T-helper 1 cell (primary cell): ENCODE data around the gene LRRC53.
A peak's percentile ranks its signal among the peaks of the same experiment; 100 is the strongest.

Source experiments
- DNase-seq, 5 donors: peaks; one replicate each; pipeline ENCODE4 v3.0.0-alpha.2; 2012 to 2020

The LRRC53 gene

DNA sequence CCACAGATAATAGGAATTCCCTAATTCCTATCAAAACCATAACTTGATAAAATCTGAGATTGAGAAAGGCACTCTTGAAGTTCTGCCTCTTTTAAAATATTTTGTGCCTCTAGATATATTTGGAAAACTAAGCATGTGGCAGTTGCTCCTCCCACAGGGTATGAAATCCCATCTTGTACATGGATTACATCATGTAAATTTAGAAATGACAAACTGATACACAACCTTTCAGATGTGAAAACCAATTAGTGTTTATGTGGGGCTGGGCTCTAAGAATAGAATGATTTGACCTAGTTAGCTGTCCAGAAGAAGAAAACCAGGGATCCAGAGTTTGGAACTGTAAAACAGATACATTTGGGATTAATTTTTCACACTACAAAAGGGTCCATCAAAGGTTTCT, 15.7 kb downstream of the LRRC53 start:
- no peak for DNase-seq

DNA sequence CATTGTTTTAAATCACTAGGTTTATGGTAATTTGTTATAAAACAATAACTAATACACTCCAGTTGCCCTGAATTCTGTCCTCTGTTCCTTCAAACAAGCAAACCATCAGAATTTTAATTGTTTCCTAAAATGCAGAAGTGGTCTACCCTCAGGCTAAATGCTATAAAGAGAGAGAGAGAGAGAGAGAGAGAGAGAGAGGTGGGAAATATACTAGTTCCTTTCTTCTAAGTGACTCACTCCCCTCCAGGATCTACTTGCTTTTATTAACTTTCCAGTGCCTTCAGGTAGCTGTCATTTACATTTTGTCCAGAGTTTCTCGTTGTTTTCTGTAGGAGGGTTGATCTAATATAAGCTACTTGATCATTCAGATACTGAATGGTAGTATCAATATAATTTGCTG, 26.4 kb downstream of the LRRC53 start:
- no peak for DNase-seq

DNA sequence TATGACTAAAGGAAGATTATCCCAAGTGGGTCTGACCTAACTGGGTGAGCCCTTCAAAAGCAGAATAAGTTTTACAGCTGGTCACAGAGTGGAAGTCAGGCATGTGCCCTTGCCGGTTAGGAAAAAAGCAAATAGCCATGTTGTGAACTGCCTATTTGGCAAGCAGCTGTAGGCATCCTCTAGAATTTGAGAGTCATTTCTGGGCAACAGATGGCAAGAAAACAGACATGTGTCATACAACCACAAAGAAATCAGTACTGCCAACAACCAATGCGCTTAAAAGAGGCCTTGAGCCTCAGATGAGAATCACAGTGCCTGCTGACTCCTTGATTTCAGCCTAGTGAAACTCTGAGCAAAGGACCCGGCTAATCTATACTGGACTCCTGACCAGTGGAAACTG, 26.8 kb downstream of the LRRC53 start:
- no peak for DNase-seq

DNA sequence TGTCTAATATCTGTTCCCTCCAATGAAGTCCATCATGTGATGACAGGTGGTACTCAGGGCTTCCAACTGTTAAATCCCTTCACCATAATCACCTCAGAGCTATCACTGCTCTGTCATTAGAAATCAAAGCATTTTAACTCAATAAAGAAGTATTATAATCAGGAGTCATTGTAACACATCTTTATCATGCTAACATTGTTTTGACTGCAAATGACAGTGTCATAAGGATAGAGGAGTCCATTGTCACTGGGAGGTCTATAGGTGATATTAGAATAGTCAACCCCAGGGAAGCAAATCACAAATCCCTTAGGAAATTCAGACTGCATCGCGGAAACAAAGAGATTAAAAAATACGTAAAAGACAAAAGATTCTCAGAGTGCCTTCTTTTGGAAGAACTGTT, 30.8 kb downstream of the LRRC53 start:
- no peak for DNase-seq

DNA sequence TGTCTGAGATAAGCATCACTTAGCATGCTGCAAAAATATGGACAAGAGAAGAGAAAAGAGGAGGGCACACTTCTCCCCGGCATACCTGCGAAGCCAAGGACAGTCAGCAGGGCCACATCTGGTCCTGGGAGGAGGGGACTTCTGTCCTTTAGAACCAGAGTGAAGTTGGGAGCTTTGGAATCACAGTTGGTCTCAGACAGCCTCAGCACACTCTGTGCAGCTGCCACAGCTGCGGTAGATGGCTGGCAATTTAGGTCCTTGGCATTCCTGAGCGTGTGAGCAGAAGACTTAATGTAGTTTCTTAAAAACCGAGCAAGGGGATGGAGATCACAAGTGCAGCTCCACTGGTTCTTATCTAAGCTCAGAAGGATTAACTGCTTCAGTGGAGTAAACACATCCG, 32.3 kb downstream of the LRRC53 start:
- DNase-seq, result no peak

DNA sequence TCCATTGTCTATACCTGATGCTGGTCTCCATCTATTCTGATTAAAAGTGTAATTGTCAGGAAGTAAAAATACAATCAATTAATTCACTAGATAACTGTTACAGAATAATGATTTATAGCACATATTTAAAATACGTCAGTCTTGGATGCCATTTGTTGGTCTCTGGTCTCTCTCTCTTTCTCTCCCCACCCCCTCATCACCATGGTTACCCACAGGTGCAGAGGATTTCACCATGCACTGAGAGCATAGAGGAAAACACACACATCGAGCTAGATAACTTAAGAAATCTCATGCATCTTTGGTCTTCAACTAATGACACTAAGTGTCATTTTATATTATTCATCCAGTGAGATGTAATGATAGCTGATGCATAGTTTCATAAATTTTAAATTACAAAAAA, 33.4 kb downstream of the LRRC53 start:
- DNase-seq, result no peak

DNA sequence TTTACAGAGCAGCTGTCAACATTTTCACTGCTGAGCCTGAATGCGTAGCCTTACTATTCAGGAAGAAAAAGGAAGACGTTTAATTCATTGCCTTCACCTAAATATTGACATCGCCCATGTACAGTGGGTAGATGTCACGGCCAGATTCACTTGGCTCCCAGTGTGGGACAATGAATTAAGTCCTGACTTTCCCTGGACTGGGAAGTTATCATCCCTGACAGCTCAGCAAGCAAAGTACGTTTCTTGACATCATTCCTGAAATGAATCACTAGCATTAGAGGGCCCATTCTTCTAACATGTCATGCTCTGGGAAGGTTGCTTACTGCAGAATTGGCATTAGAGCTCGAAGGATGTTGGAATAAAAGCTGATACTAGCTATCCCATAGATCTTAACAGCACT, 37.8 kb downstream of the LRRC53 start:
- no peak for DNase-seq

DNA sequence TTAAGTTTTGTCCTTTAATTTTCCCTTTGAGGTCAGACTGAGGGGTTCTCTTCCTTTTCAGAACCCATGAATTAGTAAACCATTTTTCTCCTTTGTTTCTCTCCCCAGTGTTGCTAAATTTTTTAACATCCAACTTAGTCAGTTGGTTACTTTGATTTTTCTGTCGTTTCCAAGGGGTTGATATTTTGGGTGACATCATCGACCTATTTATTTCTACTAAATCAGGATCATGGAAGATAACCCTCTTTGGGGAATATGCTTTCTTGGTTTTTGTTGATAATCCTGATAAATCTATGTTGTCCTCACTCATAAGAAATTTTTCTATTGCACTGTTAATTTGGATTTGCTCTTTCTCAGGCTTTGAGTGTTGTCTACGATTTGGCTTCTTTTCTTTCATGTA, 40.9 kb downstream of the LRRC53 start:
- no peak for DNase-seq

DNA sequence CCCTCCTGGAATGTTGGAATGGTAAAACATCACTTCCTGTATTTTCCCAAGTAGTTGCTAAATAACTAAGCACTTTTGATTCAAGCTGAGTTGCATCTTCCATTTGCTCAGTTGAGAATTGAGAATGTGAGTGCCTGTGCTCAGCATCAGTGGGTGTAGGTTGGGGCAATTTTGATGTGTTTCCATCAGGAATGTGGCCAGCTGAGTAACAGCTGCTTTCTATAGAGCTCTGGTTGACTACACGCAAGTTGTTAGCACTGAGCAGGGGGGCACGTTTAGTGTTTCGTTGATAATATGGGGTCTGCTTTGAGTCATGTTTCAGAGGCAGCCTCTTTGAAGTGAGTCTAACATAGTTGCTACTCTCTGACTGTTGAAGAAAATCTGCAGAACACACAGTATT, 41.5 kb downstream of the LRRC53 start:
- no peak for DNase-seq

DNA sequence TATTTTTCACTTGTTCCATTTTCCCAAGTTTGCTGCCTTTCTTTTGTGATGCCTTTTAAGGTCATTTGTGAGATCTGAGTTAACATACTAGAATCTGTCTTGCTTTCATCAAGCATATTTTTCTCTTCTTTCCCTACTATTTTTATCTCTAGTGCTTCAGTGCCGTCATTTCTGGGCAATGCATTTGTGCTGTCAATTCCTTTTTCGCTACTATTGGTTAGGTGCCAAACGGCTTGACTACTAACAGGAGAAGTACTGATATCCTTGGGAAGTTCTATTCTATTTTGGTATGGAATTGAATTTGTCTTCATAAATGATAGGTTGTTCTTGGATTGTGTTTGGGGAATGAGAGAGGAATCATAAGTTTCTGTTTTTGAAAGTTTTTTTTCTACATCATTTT, 42.2 kb downstream of the LRRC53 start:
- no peak for DNase-seq

DNA sequence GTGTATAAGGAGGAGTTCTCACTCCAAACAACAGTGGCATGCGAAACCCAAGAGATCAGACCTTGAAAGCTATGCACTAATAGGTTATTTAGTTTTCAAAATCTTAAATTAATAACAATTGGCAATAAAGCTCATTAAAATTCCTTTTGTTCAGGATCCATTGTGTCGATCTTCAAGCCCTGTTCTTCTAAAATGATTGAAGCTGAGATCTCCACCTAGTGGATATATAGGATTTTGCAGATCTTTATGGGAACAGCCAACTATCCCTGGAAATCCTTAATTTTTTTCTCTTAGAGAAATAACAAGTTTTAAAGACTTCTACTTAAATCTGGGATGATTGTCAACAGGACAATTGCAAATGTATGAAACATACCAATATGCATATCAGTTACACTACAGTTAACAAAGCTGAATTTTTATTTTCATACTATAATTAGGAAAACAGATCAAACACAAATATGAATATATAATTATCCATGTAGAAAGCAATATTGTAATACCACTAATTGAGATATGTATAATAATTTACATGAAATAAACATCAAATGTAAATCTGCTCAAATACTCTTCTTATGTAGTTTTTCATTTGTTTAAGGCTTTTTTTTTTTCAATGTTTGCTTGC, 43.3 kb downstream of the LRRC53 start:
- no peak for DNase-seq

DNA sequence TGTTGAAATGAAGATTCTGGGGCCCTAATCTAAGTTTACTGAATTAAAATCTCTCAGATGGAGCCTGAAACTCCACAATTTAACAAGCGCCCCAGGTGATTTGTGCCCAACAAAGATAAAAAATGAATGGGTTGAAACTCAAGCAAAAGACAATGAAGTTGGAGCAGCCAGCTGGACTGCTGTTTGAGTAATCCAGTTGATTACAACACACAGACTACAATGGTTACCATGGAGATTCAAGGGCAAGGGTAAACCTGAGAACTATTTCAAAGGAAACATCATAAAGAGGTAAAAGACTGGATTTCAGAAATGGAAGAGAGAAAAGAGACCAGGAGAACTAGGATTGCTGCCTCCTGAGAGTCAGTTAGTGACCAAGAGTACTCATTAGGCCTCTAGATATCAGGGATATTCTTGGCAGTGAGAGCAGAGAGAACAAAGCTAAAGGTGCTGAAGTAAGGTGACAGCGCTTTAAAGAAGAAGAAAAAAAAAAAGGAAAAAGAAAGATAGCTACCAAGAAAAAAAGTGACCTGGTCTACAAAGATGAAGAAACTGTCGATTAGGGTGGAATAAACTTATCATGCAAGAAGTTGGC, 44.5 kb downstream of the LRRC53 start:
- DNase-seq, result no peak

DNA sequence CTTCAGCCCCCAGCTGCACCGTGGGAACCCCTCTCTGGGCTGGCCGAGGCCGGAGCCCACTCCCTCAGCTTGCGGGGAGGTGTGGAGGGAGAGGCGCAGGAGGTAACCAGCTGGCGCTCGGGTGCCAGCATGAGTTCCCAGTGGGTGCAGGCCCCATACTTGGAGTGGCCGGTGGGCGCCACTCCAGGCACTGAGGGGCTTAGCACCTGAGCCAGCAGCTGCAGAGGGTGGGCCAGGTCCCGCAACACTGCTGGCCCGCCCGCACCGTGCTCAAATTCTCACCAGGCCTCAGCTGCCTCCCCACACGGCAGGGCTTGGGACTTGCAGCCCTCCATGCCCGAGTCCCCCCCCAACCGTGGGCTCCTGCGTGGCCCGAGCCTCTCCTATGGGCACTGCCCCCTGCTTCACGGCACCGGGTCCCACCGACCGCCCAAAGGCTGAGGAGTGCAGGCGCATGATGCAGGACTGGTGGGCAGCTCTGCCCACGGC, 47.2 kb downstream of the LRRC53 start:
- DNase-seq, result peak in 1 of 5 donors; percentile 11

DNA sequence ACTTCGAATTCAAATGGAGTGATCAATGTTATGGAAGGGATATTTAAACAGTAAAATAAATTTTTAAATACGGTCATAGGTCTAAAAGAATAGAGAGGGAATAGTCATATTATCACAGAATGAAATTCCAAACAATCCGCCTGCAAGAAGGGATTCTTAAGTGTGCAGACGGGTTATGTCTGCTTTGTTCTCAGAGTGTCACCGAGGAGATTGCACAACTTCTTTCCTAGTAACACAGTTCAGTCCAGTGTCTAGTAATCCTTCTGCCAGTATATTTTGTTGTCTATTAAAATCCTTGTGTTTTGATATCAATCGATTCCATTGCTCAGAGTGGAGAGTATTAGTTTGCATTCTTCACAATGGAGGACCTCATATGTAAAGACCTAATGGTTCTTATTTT, 48.4 kb downstream of the LRRC53 start:
- no peak for DNase-seq

DNA sequence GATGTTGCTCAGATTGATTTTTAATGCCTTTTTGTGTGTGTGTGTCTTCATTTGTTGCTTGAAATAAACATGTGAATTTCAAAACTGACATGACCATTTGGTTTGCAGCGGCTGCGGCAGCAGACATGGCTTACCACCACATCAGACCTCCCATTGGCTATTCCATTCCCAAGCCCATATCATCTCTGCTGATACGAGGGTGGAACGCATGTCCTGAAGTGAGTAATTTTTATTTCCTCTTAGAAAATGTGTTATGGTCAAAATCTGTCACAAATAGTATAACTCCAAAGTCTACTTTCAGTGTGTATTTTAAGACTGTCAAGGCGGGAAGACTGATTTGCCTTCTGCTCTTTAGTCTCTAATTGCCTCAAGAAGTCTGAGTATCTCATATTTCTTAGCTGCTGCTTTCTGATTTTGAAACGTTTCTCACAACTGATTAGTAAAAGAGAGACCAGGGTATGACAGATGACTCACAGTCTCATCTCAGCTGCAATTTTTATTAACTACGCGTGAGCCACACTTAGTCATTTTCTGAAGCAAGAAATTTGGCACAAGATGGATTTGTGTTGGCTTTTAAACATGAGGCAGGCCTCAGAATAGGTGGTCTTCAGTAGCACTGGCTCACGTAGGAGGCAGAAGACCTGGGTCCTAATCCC, 49.0 kb downstream of the LRRC53 start:
- DNase-seq, result peak in 1 of 5 donors; percentile 12

DNA sequence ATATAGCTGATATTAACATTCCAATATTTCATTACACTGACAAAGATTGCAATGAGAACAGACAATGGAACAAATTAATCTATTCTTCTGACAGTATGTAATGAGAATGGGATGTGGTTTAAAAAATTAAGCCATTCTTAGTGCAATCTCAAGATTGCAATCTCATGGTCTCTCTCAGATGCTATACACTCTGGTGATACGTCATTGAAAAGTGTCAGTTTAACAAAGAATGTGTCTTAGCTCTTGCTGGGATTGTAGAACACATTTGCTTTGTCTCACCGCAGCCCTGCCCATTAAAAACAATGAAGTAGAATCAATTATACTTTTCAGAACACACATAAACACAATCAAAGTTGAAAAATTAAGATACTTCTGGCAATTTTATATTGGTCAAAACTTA, 55.2 kb downstream of the LRRC53 start:
- DNase-seq, result no peak

DNA sequence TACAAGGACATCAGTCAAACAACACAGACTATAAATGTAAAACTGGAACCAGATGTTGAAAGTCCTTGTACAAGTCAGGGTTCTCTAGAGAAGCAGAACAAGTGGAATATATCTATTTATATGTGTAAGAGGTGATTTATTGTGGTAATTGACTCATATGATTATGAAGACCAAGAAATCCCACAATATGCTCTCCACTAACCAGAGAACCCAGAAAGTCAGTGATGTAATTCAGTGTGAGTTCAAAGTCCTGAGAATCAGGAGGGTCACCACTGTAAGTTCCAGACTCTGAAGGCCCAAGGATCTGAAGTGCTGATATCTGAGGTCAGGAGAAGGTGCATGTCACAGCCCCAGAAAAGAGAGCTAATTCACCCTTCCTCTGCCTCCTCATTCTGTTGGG, 57.0 kb downstream of the LRRC53 start:
- no peak for DNase-seq

DNA sequence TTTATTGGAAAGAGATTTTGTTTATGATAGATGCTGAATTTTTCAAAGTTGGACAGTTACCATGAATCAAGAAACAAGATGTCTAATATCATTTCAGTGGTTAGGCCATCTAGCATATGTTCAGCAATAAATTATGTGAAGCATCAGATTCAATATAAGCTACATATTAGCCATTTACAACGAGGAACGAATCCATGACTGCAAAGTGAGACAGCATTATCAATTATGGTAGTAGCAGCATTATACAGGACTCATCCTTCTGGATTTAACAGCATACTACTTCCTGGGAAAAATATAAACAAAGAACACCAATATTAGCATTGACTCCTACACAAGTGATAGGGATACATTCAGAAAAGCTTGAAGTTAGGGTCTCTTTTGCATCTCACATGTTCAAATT, 59.1 kb downstream of the LRRC53 start:
- no peak for DNase-seq

DNA sequence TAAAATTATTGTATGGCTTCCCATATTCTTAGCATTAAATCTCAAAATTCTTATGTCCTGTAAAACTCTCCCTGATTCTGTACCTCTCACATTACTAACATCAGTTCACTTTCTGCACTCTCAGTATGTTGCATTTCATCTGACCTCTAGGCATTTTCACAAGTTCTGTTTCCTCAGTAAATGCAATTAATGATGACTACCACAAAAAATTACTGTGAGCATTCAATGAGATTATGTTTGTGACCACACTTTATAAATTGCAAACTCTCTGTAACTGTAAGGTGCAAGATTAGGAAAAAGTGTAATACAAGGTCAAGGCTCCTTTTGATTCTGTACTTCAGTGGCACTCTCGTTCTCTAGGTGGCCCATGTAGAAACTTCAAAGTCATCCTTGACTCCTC, 60.4 kb downstream of the LRRC53 start:
- DNase-seq, result no peak

DNA sequence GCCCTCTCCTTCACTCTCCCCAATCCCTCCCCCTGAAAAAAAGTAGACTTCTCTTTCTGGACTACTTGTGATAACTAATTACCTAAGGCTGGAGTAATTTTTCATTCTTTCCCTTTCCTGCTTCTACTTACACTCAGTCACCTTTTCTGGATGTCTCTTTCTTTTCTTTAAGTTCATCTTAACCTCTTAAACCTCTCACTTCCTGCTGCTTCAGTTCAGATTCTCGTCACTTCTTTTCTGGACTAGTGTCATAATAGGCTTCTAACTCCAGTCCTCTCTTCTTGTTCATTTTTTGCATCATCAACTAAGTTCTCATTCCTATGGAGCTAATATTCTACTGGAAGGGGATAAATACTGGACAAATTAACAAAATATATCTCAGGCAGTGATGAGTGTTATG, 75.4 kb downstream of the LRRC53 start:
- DNase-seq, result no peak

DNA sequence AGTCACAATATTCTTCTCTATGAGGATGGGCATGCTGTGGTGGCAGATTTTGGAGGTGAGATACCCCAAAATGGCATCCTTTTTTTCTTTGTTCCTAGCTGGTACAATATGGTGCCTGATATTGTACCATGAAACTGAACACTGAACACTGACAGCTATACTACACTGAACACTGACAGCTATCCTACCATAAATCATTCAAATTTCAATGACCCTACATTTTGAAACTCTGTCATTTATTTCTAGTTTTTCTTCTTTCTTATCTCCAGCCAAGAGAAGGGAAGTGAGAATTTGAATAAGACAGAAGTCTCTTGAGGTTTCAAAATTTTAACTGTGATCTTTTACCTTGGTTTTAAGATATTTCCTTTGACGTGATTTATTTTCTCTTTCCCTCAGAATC, 76.3 kb downstream of the LRRC53 start:
- DNase-seq, result no peak

DNA sequence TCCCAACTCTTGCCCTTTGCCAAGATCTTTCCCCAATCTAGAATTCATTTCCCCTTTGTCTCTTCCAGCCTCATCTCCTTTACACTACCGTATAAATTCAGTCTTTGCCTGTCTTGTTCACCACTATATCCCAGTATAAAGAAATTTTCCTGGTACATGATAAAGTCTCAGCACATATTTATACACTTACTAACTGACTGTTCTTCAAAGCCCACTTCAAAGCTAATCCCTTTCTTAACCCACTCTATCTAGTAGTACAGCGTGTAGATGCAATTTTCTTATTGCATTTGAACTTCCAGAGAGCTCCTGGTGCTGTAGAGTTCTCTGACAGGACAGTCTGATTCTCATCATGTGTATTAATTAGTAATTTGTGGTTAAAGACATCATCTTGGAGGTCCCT, 78.1 kb downstream of the LRRC53 start:
- no peak for DNase-seq

DNA sequence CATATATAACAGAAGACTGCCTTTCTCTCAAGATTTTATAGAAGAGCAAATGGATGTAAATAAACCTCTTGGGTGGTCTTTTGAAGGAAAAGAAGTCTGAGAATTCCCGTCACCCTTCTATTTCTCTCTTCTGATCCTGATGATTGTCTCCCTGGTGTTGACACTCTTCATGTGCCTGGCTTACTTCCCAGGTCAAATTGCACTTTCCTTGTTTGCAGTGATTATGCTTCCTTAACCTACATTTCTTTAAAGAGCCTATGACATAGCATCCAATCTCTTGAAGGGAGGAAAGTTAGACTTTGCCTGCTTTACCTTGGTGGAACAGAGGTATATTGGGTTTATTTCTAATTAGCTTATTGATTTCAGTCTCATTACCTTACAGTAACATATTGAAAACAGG, 80.1 kb downstream of the LRRC53 start:
- no peak for DNase-seq

DNA sequence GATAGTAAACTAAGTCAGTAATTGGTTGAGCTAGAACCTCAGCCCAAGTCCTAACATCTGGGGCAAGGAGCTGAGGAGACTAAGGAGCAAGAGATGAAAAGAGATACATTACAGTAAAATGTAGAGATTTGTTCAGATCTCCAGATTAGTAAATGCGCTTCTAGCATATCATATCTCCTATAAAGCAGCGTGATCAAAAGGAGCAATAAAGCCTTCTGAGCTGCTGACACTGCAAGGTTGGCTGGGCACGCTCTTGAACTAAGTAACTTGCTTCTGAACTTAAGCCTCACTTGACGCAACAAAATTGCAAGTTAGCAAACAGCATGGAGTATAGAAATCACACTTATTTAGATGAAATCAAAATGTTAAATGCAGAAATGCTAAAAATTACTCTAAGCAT, 80.9 kb downstream of the LRRC53 start:
- DNase-seq, result no peak
